HUES48 (cell line): ENCODE results near the gene YTHDC1.

Experiments
- H3K27ac ChIP-seq: one replicate; pipeline ENCODE4 v1.7.0; 2013; ENCODE audit warnings: low read depth, low read length, inconsistent platforms
- H3K27me3 ChIP-seq: 2 replicates; pipeline ENCODE4 v1.6.1; 2013; ENCODE audit warnings: mild to moderate bottlenecking, low read length; ENCODE audit not compliant: control insufficient read depth, insufficient read depth
- H3K36me3 ChIP-seq: 2 replicates; pipeline ENCODE4 v1.6.1; 2013; ENCODE audit warnings: low read length; ENCODE audit not compliant: control insufficient read depth, insufficient read depth
- H3K4me1 ChIP-seq: 2 replicates; pipeline ENCODE4 v1.6.1; 2013; ENCODE audit warnings: mild to moderate bottlenecking, low read length; ENCODE audit not compliant: control insufficient read depth, insufficient read depth
- H3K4me3 ChIP-seq: 2 replicates; pipeline ENCODE4 v1.5.1; 2013; ENCODE audit warnings: mild to moderate bottlenecking, low read depth, low read length
- H3K9ac ChIP-seq: 2 replicates; pipeline ENCODE4 v1.6.1; 2013; ENCODE audit warnings: mild to moderate bottlenecking, low read depth, low read length, moderate library complexity
- H3K9me3 ChIP-seq: 2 replicates; pipeline ENCODE4 v1.6.1; 2013; ENCODE audit warnings: low read length; ENCODE audit not compliant: control insufficient read depth, insufficient read depth

Gene YTHDC1

DNA sequence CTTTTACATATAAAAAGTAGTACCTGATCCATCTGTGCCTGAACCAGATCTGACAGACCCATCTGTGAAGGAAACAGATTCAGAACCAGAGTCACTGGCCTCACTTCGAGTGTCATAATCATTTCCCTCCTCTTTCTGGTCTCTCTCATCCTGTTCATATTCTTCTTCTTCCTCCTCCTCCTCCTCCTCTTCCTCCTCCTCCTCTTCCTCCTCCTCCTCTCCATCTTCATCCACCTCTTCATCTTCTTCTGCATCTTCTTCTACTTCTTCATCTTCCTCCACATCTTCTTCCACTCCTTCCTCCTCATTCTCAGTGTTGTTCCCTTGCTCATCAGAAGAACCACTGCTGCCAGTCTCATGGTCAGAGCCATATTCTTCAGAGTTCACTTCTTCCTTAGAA is 12.9 kb downstream of the YTHDC1 start:
- no peak overlapping the region for H3K27ac ChIP-seq
- no peak overlapping the region for H3K9ac ChIP-seq
- H3K36me3 ChIP-seq: peaks cover 65% of the 10 kb centered on the region
- no peaks in the 10 kb centered on the region for H3K9me3 ChIP-seq
- H3K27me3 ChIP-seq: no peaks in the 10 kb centered on the region
- no peak overlapping the region for H3K4me3 ChIP-seq
- H3K4me1 ChIP-seq: peaks cover 32% of the 10 kb centered on the region

GRCh38 chr4:68336530-68336929 is 13.4 kb downstream of the YTHDC1 start:
- H3K4me3 ChIP-seq: no peak overlapping the region
- H3K9me3 ChIP-seq: no peaks in the 10 kb centered on the region
- H3K27me3 ChIP-seq: no peaks in the 10 kb centered on the region
- peaks cover 69% of the 10 kb centered on the region for H3K36me3 ChIP-seq
- H3K9ac ChIP-seq: no peak overlapping the region
- peaks cover 28% of the 10 kb centered on the region for H3K4me1 ChIP-seq
- no peak overlapping the region for H3K27ac ChIP-seq

- no peak overlapping the region for H3K4me3 ChIP-seq
- H3K27ac ChIP-seq: peak overlapping the region; percentile 6
- H3K9me3 ChIP-seq: no peaks in the 10 kb centered on the region
- no peak overlapping the region for H3K9ac ChIP-seq
- H3K4me1 ChIP-seq: no peaks in the 10 kb centered on the region
- H3K27me3 ChIP-seq: no peaks in the 10 kb centered on the region
- H3K36me3 ChIP-seq: peaks cover 97% of the 10 kb centered on the region
Measured at GRCh38 chr4:68326141-68326540, 23.7 kb downstream of the YTHDC1 start.

DNA sequence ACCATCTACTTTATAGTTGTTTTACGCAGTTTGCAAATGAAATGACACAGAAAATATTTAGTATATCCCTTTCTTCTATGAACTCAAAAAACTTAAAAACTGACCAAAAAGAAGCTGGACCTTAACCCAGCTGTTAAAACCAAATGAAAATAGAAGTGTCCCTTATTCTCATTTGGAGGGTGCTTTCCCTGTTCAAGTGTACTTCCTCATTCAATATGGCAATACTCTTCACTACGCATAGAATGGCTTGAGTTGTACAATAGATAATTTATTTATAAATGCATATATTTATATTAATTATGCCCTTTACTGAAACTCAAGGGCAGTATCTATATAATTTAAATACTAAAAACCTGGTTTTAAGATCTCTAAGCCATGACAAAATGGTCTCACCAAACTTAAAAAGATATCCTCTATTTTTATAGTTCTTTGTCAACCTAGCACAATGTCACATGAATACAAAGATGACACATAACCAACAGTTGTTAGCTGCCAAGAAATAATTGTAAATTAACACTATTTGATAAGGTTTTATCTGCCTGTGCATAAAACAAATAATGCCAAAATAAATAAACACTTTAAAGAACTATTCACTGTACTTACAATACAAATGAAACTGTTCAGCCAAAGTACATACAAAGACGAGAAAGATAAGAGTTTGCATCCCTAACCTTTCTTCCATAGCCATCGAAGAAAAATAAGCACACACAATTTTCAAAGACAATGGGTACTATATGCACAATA is 25.2 kb downstream of the YTHDC1 start:
- H3K27me3 ChIP-seq: no peaks in the 10 kb centered on the region
- no peak overlapping the region for H3K27ac ChIP-seq
- H3K4me3 ChIP-seq: no peak overlapping the region
- peaks cover 97% of the 10 kb centered on the region for H3K36me3 ChIP-seq
- H3K9me3 ChIP-seq: no peaks in the 10 kb centered on the region
- no peaks in the 10 kb centered on the region for H3K4me1 ChIP-seq
- H3K9ac ChIP-seq: no peak overlapping the region

DNA sequence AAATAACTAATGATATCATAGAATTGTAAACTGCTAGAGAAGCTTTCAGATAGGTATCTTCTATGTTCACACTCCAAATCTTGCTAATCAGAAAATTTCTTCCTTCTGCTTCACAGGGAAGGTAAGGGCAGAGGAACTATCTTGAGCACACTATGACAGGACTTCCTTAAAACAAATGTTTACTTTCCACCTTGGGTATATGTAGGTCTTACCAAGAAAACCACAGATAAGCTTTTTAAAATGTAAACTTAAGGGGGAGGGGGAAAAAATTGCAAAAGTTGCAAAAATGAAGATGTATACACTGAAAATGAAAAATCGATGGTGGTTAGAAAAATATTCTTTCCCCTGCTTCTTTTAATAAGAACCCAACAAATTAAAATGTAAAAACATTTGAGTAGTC is 30.9 kb downstream of the YTHDC1 start:
- H3K4me3 ChIP-seq: no peak overlapping the region
- H3K27me3 ChIP-seq: no peaks in the 10 kb centered on the region
- peaks cover 33% of the 10 kb centered on the region for H3K4me1 ChIP-seq
- no peak overlapping the region for H3K27ac ChIP-seq
- no peaks in the 10 kb centered on the region for H3K9me3 ChIP-seq
- no peak overlapping the region for H3K9ac ChIP-seq
- H3K36me3 ChIP-seq: peaks cover 100% of the 10 kb centered on the region

GRCh38 chr4:68316193-68316969 is 33.5 kb downstream of the YTHDC1 start:
- peak overlapping the region; percentile 62 for H3K27ac ChIP-seq
- H3K9me3 ChIP-seq: no peaks in the 10 kb centered on the region
- H3K9ac ChIP-seq: no peak overlapping the region
- no peaks in the 10 kb centered on the region for H3K27me3 ChIP-seq
- peaks cover 99% of the 10 kb centered on the region for H3K36me3 ChIP-seq
- peaks cover 33% of the 10 kb centered on the region for H3K4me1 ChIP-seq
- no peak overlapping the region; the same call in 1 of the 2 replicates for H3K4me3 ChIP-seq

DNA sequence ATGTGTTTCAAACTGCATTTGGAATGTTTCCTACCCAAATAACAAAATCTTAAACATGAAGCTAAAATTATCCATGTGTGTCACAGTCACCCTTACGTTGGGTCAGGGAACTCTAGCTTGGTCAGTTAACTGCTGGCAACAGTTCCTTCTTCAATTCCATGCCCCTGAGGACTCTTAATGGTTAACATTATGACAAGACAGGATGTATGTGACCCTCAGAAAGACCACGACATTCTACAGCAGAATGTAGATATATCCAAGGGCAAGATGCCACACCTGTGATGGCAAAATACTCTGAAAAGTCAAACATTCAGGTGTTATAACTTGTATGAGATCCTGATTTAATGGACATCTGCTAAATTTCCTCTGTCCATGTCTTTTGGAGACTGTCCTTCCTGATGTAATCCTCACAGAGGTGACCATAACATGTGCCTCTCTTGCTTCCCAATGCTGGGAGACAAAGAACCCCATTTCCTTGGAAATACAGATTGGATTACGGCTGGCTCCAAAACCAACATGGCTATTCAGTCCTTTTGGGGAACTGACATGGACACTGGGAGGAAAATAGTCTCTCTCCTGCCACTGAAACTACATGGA is 39.1 kb downstream of the YTHDC1 start:
- H3K36me3 ChIP-seq: peaks cover 45% of the 10 kb centered on the region
- H3K27me3 ChIP-seq: no peaks in the 10 kb centered on the region
- no peak overlapping the region for H3K9ac ChIP-seq
- H3K4me1 ChIP-seq: peaks cover 8% of the 10 kb centered on the region
- no peak overlapping the region for H3K27ac ChIP-seq
- no peak overlapping the region for H3K4me3 ChIP-seq
- no peaks in the 10 kb centered on the region for H3K9me3 ChIP-seq

- no peak overlapping the region for H3K27ac ChIP-seq
- no peaks in the 10 kb centered on the region for H3K36me3 ChIP-seq
- no peaks in the 10 kb centered on the region for H3K9me3 ChIP-seq
- no peak overlapping the region for H3K9ac ChIP-seq
- H3K4me3 ChIP-seq: no peak overlapping the region
- no peaks in the 10 kb centered on the region for H3K27me3 ChIP-seq
- H3K4me1 ChIP-seq: no peaks in the 10 kb centered on the region
Measured at GRCh38 chr4:68304731-68305130, 45.2 kb downstream of the YTHDC1 start.

DNA sequence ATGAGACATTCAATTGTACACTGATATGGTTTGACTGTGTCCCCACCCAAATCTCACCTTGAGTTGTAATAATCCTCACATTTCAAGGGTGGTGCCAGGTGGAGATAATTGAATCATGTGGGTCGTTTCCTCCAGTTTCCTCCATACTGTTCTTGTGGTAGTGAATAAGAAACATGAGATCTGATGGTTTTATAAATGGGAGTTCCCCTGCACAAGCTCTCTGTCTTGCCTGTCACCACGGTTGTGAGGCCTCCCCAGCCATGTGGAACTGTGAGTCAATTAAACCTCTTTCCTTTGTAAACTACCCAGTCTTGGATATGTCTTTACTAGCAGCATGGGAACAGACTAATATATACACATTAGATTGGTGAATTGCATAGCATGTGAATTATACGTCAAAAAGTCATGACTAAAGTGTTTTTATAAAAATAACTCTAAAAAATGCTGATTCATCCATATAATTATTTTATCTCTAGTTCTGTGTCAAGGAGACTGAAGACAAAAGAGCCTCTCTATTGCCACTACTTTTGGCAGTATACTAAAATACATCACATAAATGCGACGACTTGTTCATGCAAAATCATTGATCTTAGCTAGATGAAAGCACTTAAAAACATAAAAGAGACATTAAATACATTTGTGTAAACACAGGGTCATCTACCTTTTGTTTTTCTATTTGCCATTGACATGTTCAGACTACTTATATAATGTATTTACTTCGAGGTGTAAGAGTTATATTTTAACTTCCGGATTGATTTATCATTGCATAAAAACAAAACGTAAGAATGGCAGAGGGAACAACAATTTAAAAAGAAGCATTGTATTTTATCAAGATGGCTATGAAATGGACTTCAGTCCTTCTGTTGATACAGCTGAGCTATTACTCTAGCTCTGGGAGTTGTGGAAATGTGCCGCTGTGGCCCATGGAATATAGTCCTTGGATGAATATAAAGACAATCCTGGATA is 50.1 kb downstream of the YTHDC1 start:
- H3K4me3 ChIP-seq: no peak overlapping the region

GRCh38 chr4:68297137-68297536 is 52.8 kb downstream of the YTHDC1 start:
- Histone ChIP-seq H3K4me3 (no peak overlapping the region), H3K27ac (no peak overlapping the region), H3K9ac (no peak overlapping the region), H3K9me3 (no peaks in the 10 kb centered on the region), H3K27me3 (peaks cover 7% of the 10 kb centered on the region; the same call in 1 of the 2 replicates), H3K4me1 (no peaks in the 10 kb centered on the region), H3K36me3 (no peaks in the 10 kb centered on the region)

More for the DNA sequence above, 50.1 kb downstream of the YTHDC1 start:
- Histone ChIP-seq H3K9ac (no peak overlapping the region), H3K27me3 (peaks cover 7% of the 10 kb centered on the region; the same call in 1 of the 2 replicates), H3K4me1 (no peaks in the 10 kb centered on the region), H3K9me3 (no peaks in the 10 kb centered on the region), H3K36me3 (no peaks in the 10 kb centered on the region), H3K27ac (no peak overlapping the region)
